ENCODE measurements around the gene SNX25. TPM values are rescaled to one million over a fixed set of nuclear protein-coding genes. Genes with fewer than 3 reads are reported as not detected.
A peak's percentile ranks its signal among the peaks of the same experiment; 100 is the strongest.
"Not testable (repeated sequence)": the region's sequence is repeated elsewhere in the genome, so short reads cannot be mapped to it uniquely, and the experiment has no call there.

Gene SNX25
- polyA plus RNA-seq, 3 donors, result 20.9 to 23.6 (median 22.8) TPM

DNA sequence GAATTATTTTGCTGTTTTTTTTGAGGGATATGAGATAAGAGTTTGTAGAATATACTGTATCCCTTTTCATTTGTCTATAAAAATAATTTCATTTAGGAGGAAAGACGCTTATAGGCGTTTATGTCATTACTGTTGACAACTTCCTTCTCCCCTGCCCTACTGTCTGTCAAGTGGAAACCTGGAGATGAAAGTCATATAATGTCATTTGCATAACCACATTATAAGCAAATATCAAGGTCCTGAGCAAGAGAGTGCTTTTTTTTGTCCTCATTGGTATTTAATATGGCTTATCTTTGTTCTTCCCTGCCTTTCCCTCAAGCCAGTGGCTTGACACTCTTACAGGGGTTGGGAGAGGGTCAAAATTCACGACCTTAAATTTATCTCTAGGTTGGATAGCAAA lies 130.5 kb downstream of the SNX25 start:
- DNase-seq, result no peak

DNA sequence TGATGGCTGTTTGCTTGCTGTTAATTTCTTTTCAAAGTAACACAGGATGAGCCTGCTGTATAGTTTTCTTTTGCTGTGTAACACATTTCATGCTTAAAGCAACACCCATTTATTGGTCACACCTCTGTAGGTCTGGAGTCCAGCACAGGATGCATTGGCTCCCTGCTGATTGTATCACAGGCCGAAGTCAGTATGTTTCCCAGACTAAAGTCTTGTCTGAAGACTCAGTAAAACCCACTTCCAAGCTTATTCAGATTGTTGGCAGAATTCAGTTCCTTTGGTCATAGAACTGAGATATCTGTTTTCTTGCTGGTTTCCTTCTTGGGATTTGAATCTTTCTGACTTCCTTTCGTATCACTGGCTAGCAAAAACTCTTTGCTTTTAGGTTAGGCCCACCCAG lies 132.0 kb downstream of the SNX25 start:
- no peak for DNase-seq

DNA sequence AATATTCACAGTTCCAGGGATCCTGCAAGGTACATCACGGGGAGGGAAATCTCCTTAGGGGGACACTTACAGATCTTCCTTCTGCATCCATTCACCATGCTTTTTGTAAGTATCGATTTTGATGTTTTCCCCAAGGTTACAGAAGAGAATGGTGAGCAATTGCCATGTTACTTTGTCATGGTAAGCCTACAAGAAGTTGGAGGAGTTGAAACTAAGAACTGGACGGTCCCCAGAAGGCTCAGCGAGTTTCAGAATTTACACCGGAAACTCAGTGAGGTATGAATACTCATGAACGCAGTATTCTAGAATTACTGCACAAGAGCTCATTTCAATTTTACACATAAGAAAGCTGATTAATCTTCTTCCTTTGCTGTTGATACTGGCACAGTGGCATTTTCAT lies 132.4 kb downstream of the SNX25 start:
- DNase-seq, result no peak

- peak; percentile 35 for DNase-seq
Measured at GRCh38 chr4:185343726-185344581, 134.6 kb downstream of the SNX25 start.

DNA sequence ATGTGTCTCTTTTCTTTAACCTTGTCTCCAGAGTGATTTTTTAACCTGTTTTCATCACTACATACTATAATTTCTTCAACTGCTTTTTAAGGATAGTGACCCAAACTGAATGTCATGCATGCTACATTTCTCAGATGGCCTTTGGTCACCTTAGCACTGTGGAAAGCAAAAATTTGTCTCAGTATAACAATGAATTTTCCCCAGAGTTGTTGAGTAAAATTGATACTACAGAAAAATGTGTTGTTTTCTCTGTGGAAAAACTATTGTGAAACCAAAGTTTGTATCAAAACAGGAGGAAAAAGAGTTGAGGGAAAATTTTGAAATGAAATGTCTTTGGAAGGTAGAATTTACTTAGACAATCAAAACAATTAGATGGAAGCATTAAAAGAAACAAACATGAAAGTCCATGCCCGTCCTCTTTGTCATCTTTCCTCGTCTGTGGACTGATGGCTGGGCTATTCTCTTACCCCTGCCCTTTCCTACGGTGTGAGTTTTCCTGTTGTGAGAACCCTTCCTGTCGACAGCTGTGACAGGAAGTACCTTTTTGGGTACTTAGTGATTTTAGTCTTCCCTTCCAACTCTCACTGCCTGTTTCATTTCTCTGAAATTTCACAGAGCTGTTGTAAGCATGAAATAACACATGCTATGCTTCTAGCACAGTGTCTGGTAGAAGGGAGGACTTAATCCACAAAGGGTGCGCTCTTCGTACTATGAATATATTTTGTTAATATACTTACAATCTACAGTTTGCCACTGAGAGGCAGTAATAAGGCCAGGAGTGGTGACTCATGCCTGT lies 135.5 kb downstream of the SNX25 start:
- no peak for DNase-seq

DNA sequence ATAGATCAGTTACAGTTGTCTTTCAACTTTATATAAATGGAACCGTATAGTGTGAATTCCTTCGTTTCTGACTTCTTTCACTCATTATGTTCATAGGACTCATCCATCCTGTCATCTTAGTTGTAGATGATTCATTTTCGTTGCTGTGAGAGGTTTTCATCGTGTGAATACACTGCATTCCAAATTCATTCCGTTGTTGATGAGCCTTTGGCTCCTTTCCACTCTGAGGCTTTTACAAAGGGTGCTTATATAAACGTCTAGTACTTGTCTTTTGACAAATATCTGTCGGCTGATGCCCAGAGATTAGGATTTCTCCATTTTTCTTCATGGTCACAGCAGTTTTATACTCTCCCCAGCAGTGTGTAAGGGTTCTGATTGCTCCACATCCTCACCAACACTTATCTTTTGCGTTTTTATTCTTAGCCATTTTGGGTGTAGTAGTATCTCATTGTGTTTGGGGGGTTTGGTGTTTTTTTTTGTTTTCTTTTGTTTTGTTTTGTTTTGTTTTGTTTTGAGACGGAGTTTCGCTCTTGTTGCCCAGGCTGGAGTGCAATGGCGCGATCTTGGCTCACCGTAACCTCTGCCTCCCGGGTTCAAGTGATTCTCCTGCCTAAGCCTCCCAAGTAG lies 137.7 kb downstream of the SNX25 start:
- DNase-seq, result no peak

GRCh38 chr4:185351691-185352090 lies 142.3 kb downstream of the SNX25 start:
- no peak for DNase-seq

DNA sequence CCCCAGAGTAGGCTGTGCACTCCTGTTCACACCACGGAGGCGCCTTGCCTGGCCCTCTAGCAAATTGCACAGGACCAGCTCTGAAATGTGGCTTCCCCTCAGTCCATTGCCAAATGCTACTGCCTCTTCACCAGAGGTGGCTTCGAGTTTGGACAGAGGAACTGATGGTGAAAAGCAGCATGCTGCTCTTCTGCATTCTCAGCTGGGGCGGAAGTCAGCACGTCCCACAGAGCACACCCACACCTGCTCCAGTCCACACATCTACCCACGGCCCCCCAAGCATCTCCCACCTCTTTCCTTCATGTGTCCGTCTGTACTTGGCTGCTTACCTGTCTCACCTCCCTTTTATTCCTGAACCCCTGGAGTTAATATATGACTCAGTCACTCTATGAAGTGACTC lies 142.8 kb downstream of the SNX25 start:
- no peak for DNase-seq

GRCh38 chr4:185352741-185353140 lies 143.3 kb downstream of the SNX25 start:
- DNase-seq, result no peak

DNA sequence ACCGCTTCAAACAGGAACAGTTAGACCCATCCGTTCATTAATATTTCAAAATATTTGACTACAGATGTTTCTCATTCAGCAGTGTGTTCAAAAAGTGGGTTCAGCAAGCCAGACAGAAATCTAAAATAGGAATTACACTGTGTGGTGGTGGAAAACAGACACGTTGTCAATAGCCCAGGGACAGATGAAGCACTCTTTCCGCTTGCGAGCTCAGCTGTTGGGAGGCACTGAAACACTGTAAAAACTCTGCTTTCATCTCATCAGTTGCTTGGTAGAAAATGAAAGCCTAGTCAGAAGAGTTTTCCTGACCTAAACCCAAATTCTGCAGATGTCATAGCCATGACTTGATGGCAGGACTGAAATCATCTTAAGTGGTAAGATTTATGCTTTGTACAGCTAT lies 147.8 kb downstream of the SNX25 start:
- DNase-seq, result no peak

- no peak for DNase-seq
Measured at GRCh38 chr4:185357733-185358440, 148.5 kb downstream of the SNX25 start.

- DNase-seq, result no peak
Measured at GRCh38 chr4:185358514-185358913, 149.1 kb downstream of the SNX25 start.

GRCh38 chr4:185358959-185359358 lies 149.6 kb downstream of the SNX25 start:
- DNase-seq, result no peak

GRCh38 chr4:185359767-185360446 lies 150.5 kb downstream of the SNX25 start:
- DNase-seq, result no peak

DNA sequence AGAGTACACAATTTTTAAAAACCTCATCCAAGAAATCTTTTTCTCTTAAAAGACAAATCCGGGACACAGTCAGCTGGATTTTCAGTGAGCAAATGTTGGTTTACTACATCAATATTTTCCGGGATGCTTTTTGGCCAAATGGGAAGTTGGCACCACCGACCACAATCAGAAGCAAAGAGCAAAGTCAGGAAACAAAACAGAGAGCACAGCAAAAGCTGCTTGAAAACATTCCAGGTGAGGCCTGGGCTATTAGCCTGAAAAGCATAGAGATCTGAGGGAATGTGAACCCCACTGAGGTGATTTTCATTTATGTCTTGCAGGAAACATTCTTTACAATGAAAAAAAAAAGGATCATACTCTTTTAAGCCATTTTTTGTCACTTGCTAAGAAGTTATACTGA lies 152.5 kb downstream of the SNX25 start:
- no peak for DNase-seq

DNA sequence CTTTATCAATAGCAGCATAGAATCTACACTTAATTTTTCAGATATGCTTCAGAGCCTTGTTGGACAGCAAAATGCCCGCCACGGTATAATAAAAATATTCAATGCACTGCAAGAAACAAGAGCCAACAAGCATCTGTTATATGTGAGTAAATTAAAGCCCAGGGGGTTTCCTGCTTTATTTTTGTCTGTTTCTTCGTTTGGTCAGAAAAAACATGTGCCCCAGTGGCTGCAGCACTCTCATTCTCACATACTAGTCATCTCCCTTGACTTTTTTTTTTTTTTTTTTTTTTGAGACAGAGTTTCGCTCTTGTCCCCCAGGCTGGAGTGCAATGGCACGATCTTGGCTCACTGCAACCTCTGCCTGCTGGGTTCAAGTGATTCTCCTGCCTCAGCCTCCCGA lies 153.2 kb downstream of the SNX25 start:
- not testable (repeated sequence) for DNase-seq

GRCh38 chr4:185363251-185363650 lies 153.9 kb downstream of the SNX25 start:
- DNase-seq, result no peak

- DNase-seq, result peak; percentile 69
Measured at GRCh38 chr4:185364886-185365285, 155.5 kb downstream of the SNX25 start.

GRCh38 chr4:185369731-185370130 lies 160.3 kb downstream of the SNX25 start:
- no peak for DNase-seq

GRCh38 chr4:185370268-185370949 lies 161.0 kb downstream of the SNX25 start:
- DNase-seq, result no peak

DNA sequence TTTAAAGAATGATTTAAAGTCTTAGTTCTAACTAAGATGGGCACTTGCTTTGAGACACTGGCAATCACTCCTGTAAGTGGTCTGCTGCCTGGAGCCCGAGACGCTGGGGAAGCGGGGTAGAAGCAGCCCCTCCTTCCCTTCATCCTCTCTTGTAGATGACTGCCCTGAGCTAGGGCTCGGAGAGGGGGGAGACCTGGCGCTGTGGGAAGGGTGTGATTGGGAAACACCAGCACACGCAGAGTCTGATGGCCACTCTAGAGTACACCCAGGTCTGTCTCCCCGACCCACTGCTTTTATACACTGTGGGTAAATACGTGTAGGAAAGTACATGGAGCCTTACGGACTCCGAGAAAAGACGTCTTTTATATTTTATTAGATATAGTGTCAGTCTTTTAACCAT lies 162.3 kb downstream of the SNX25 start:
- DNase-seq, result no peak
